ENCODE results near the gene TRAF5. TPM values are rescaled to one million over a fixed set of nuclear protein-coding genes. Genes with fewer than 3 reads are reported as not detected.

The TRAF5 gene
- total and polyA plus RNA-seq, 2 donors (not counting 3 experiments of a cell fraction or from before 2014, with no cell fraction given) = 8.5 to 17.6 TPM

- DNase-seq (ENCODE audit: low read depth, low spot score) (no peak), FAIRE-seq (peak; percentile 81)
- CTCF ChIA-PET = no interaction called here
- Histone ChIP-seq H3K27ac (ENCODE audit: insufficient read depth, low read depth, low read length) (no peak overlapping the region), H3K79me2 (ENCODE audit: control insufficient read depth, insufficient read depth, low read length) (no peaks in the 10 kb centered on the region), H4K20me1 (replicated peaks; ENCODE audit: control insufficient read depth, extremely low read depth, insufficient read depth, low read length) (no peaks in the 10 kb centered on the region), H3K9me3 (replicated peaks; ENCODE audit: control insufficient read depth, insufficient read depth, low read length) (no peaks in the 10 kb centered on the region), H3K4me3 (replicated peaks in 1 of 3; ENCODE audit: insufficient read depth in 1 of 3, low read depth in 1 of 3, low read length in 3 of 3) (no peak overlapping the region), H3K27me3 (ENCODE audit: control insufficient read depth in 2 of 2, insufficient read depth in 2 of 2, low read length in 2 of 2) (no peaks in the 10 kb centered on the region), H3K4me2 (ENCODE audit: insufficient read depth, low read length) (no peak overlapping the region), H2AFZ (ENCODE audit: low read depth, low read length) (no peak overlapping the region), H3K9ac (replicated peaks; ENCODE audit: extremely low read depth, insufficient read depth, low read length) (no peak overlapping the region), H3K9me1 (replicated peaks; ENCODE audit: control insufficient read depth, extremely low read depth, insufficient read depth, low read length) (no peaks in the 10 kb centered on the region), H3K4me1 (ENCODE audit: control insufficient read depth, extremely low read depth, insufficient read depth, low read length) (no peaks in the 10 kb centered on the region), H3K36me3 (ENCODE audit: control insufficient read depth in 2 of 2, extremely low read depth in 1 of 2, insufficient read depth in 2 of 2, low read length in 2 of 2) (peaks cover 1 to 2% of the 10 kb centered on the region in 2 experiments)
- intact Hi-C loops (cut with micrococcal nuclease) (loop anchor here (1.0 kb wide), 1 partner anchor 30 kb away; no protein-coding TSS in a partner anchor), dilution Hi-C loops (cut with MboI; ENCODE audit: extremely low pct_ligation_motif_present, low sequenced_read_pairs) (no loop called here)
- POLR2A ChIA-PET = no interaction called here
- BruUV-seq (replicated peaks) = no TSS peak
- TF ChIP-seq, protein P1, sequence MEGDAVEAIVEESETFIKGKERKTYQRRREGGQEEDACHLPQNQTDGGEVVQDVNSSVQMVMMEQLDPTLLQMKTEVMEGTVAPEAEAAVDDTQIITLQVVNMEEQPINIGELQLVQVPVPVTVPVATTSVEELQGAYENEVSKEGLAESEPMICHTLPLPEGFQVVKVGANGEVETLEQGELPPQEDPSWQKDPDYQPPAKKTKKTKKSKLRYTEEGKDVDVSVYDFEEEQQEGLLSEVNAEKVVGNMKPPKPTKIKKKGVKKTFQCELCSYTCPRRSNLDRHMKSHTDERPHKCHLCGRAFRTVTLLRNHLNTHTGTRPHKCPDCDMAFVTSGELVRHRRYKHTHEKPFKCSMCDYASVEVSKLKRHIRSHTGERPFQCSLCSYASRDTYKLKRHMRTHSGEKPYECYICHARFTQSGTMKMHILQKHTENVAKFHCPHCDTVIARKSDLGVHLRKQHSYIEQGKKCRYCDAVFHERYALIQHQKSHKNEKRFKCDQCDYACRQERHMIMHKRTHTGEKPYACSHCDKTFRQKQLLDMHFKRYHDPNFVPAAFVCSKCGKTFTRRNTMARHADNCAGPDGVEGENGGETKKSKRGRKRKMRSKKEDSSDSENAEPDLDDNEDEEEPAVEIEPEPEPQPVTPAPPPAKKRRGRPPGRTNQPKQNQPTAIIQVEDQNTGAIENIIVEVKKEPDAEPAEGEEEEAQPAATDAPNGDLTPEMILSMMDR (IDR thresholded peaks at IDR 0.05; ENCODE audit: extremely low read depth in 1 of 2, insufficient read depth in 1 of 2, low read depth in 1 of 2, low read length in 2 of 2) = peak; percentile 75 to 81
- TF ChIP-seq EZH2 (IDR thresholded peaks at IDR 0.05; ENCODE audit: borderline replicate concordance, low read depth, low read length, severe bottlenecking) = no peak
Observed at GRCh38 chr1:211352985-211353515, 26.4 kb downstream of the TRAF5 start.

GRCh38 chr1:211353562-211354212 is 27.1 kb downstream of the TRAF5 start:
- Histone ChIP-seq H3K79me2 (ENCODE audit: control insufficient read depth, insufficient read depth, low read length) (no peaks in the 10 kb centered on the region), H3K4me3 (replicated peaks in 1 of 3; ENCODE audit: insufficient read depth in 1 of 3, low read depth in 1 of 3, low read length in 3 of 3) (no peak overlapping the region), H2AFZ (ENCODE audit: low read depth, low read length) (no peak overlapping the region), H3K9me1 (replicated peaks; ENCODE audit: control insufficient read depth, extremely low read depth, insufficient read depth, low read length) (no peaks in the 10 kb centered on the region), H3K27me3 (ENCODE audit: control insufficient read depth in 2 of 2, insufficient read depth in 2 of 2, low read length in 2 of 2) (no peaks in the 10 kb centered on the region), H4K20me1 (replicated peaks; ENCODE audit: control insufficient read depth, extremely low read depth, insufficient read depth, low read length) (no peaks in the 10 kb centered on the region), H3K27ac (ENCODE audit: insufficient read depth, low read depth, low read length) (no peak overlapping the region), H3K36me3 (ENCODE audit: control insufficient read depth in 2 of 2, extremely low read depth in 1 of 2, insufficient read depth in 2 of 2, low read length in 2 of 2) (peaks cover 1 to 2% of the 10 kb centered on the region in 2 experiments), H3K4me2 (ENCODE audit: insufficient read depth, low read length) (no peak overlapping the region), H3K4me1 (ENCODE audit: control insufficient read depth, extremely low read depth, insufficient read depth, low read length) (no peaks in the 10 kb centered on the region), H3K9ac (replicated peaks; ENCODE audit: extremely low read depth, insufficient read depth, low read length) (no peak overlapping the region), H3K9me3 (replicated peaks; ENCODE audit: control insufficient read depth, insufficient read depth, low read length) (no peaks in the 10 kb centered on the region)
- dilution Hi-C loops (cut with MboI; ENCODE audit: extremely low pct_ligation_motif_present, low sequenced_read_pairs) (no loop called here), intact Hi-C loops (cut with micrococcal nuclease) (loop anchor here (1.0 kb wide), 1 partner anchor 30 kb away; no protein-coding TSS in a partner anchor)
- DNase-seq (ENCODE audit: low read depth, low spot score) (no peak), FAIRE-seq (no peak)
- ChIA-PET POLR2A (no interaction called here), CTCF (interaction anchor here (1.2 kb wide), 1 partner anchor 28 kb away, joined by 4 read pairs; no protein-coding TSS in a partner anchor)
- TF ChIP-seq GATA2 (IDR thresholded peaks at IDR 0.05; ENCODE audit: insufficient read depth, insufficient read length, low read depth, low read length) = no peak
- no peak for TF ChIP-seq POLR2A (IDR thresholded peaks at IDR 0.05; ENCODE audit: low read depth, low read length)
- no peak for TF ChIP-seq POLR2AphosphoS5 (IDR thresholded peaks at IDR 0.05; ENCODE audit: insufficient read depth, low read depth, low read length)
- TF ChIP-seq FOS (IDR thresholded peaks at IDR 0.05; ENCODE audit: borderline replicate concordance, insufficient read depth, low read length) = no peak
- no peak for TF ChIP-seq EZH2 (IDR thresholded peaks at IDR 0.05; ENCODE audit: borderline replicate concordance, low read depth, low read length, severe bottlenecking)
- TF ChIP-seq, protein P2, sequence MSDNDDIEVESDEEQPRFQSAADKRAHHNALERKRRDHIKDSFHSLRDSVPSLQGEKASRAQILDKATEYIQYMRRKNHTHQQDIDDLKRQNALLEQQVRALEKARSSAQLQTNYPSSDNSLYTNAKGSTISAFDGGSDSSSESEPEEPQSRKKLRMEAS (IDR thresholded peaks at IDR 0.05; ENCODE audit: insufficient read depth, insufficient read length) = no peak
- TF ChIP-seq, protein P1 (IDR thresholded peaks at IDR 0.05; ENCODE audit: extremely low read depth in 1 of 2, insufficient read depth in 1 of 2, low read depth in 1 of 2, low read length in 2 of 2) = no peak
- TF ChIP-seq JUN (IDR thresholded peaks at IDR 0.05; ENCODE audit: borderline replicate concordance, insufficient read depth, insufficient read length, low read depth) = no peak
- no peak for TF ChIP-seq MYC (IDR thresholded peaks at IDR 0.05; ENCODE audit: low read depth, low read length)
- no TSS peak for BruUV-seq (replicated peaks)

All from endothelial cell of umbilical vein (primary cell).